Measurements from ENCODE around the gene MAP4K2. TPM values are rescaled to one million over a fixed set of nuclear protein-coding genes. Genes with fewer than 3 reads are reported as not detected.

Gene MAP4K2
- total RNA-seq, 1 experiment from 2014 or later, result 24.5 TPM

DNA sequence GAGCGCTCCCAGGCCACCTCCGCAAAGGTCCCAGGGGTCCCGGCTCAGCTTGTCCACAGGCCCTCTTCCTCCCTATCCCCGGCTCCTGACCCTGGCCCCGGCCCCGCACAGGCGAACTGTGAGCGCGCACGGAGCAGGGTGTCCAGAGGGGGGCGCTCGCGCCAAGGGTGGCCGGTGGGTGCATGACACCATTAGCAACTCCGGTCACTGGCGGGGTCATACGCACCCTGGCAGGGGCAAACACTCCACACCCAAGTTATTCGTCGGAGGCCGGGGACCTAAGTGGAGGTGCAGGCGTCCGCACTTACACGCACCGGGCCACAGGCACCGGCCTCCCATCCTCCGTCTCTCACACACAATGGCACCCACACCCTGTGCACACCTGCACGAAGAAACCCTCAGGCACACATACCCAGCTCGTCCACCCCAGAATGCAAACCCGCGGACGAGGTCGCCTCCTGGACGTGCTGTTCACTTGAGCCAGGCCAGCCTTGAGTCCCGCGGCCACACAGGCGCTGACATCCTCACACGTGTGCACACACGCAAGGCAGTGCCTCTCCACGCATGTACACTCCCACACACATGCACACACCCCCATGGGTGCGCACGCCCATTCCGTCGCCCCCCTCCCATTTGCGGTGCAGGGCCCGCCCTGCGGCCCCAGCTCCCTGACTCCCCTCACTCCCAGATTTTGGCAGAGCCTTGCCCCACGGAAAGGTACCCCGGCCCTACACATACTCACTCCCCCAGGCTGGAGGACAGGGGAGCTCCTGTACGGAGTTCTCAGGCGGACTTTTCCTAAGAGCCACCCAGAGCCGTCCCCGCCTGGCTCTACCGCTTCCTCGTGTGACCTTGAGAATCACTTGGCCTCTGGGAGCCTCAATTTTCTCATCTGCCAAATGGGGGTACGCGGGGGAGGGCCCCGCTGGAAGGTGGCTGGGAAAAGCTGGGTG lies 59.1 kb downstream of the MAP4K2 start, which contains the start of gene RASGRP2:
TSS of gene RASGRP2 (minus strand) at position 552 of the 953 bp plus-strand sequence. CDS start 1,276 bp downstream, outside the sequence.
- POLR2A ChIA-PET, result interaction anchor here (0.9 to 2.6 kb wide), 6 partner anchors 14 to 35 kb away, joined by 3 to 8 read pairs (median 6); partner anchors contain the start of genes PYGM and SF1
- H3K36me3 Mint-ChIP-seq, result 0 out of 2 replicates have a peak, but pooled peaks cover 3% of the 10 kb centered on the region
- CTCF ChIA-PET, result interaction anchor here (0.6 to 8.6 kb wide), 42 partner anchors 8 to 453 kb away, joined by 3 to 150 read pairs (median 6); partner anchors contain the start of genes BATF2, MAP4K2, NRXN2 and PYGM

DNA sequence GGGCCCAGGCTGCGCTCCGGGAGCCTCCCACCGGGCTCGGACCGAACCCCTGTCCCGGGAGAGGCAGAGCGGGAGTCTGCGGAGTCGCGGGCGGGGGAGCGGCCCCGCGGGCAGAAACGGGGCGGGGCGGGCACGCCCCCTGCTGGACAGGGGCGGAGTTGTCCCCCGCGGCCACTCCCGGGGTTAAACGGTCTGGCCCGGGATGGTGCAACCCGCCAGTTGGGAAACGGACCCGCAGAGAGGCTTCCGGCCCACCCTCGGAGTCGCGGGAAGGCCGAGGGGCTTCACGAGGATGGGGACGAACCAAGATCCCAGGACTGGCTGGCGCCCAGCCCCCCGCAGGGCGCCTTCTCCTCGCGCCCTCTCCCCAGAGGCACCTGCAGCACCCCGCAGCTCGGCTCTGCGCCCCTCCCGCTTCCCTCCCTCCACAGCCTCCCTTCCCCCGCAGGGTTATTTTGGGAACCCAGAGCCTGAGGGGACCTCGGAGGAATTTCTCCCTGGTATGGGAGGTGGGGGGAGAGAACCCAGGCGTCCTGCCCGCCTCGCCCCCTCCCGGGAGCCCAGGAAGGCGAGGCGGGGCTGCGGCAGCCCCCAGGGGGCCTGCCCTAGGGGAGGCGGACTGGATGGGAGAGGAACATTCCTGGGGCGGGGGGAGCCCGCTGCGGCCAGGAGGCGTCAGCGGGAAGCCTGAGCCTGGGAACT lies 60.0 kb downstream of the MAP4K2 start:
- ChIA-PET CTCF (interaction anchor here (0.6 to 8.6 kb wide), 37 partner anchors 10 to 454 kb away, joined by 3 to 150 read pairs (median 6); partner anchors contain the start of genes BATF2, MAP4K2, NRXN2 and PYGM), POLR2A (interaction anchor here (1.0 to 2.6 kb wide), 4 partner anchors 17 to 36 kb away, joined by 3 to 8 read pairs (median 6); partner anchors contain the start of genes PYGM and SF1)
- DNase-seq (ENCODE audit: low spot score), result peak; percentile 83
- peak overlapping the region; percentile 69; the same call in 1 of the 2 replicates for H3K4me3 Mint-ChIP-seq
- H3K36me3 Mint-ChIP-seq, result 0 out of 2 replicates have a peak, but pooled peaks cover 3% of the 10 kb centered on the region
- no peak overlapping the region for H3K27ac Mint-ChIP-seq
- H3K9me3 Mint-ChIP-seq, result no peaks in the 10 kb centered on the region
- peaks cover 37% of the 10 kb centered on the region for H3K27me3 Mint-ChIP-seq (ENCODE audit: low read depth)
- peaks cover 39% of the 10 kb centered on the region for H3K4me1 Mint-ChIP-seq
- ATAC-seq, result peak; percentile 12
- TF ChIP-seq, protein P1, sequence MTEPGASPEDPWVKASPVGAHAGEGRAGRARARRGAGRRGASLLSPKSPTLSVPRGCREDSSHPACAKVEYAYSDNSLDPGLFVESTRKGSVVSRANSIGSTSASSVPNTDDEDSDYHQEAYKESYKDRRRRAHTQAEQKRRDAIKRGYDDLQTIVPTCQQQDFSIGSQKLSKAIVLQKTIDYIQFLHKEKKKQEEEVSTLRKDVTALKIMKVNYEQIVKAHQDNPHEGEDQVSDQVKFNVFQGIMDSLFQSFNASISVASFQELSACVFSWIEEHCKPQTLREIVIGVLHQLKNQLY (CRISPR knock-in tag; IDR thresholded peaks at IDR 0.05), result no peak
- TF ChIP-seq FOXK1 (CRISPR knock-in tag; IDR thresholded peaks at IDR 0.05) (no peak), JUN (CRISPR knock-in tag; IDR thresholded peaks at IDR 0.05) (no peak), TCF7 (CRISPR knock-in tag; IDR thresholded peaks at IDR 0.05; ENCODE audit: low read depth) (no peak), GTF2I (CRISPR knock-in tag; conservative IDR thresholded peaks at IDR 0.05) (no peak), OVOL2 (CRISPR knock-in tag; IDR thresholded peaks at IDR 0.05; ENCODE audit: borderline replicate concordance) (no peak), ESRRA (CRISPR knock-in tag; IDR thresholded peaks at IDR 0.05; ENCODE audit: borderline replicate concordance) (no peak), ETV6 (CRISPR knock-in tag; IDR thresholded peaks at IDR 0.05) (peak; percentile 60; the same call in 1 of the 2 replicates), ZNF263 (CRISPR knock-in tag; IDR thresholded peaks at IDR 0.05; ENCODE audit: low read depth) (no peak)
- TF ChIP-seq, protein P2, sequence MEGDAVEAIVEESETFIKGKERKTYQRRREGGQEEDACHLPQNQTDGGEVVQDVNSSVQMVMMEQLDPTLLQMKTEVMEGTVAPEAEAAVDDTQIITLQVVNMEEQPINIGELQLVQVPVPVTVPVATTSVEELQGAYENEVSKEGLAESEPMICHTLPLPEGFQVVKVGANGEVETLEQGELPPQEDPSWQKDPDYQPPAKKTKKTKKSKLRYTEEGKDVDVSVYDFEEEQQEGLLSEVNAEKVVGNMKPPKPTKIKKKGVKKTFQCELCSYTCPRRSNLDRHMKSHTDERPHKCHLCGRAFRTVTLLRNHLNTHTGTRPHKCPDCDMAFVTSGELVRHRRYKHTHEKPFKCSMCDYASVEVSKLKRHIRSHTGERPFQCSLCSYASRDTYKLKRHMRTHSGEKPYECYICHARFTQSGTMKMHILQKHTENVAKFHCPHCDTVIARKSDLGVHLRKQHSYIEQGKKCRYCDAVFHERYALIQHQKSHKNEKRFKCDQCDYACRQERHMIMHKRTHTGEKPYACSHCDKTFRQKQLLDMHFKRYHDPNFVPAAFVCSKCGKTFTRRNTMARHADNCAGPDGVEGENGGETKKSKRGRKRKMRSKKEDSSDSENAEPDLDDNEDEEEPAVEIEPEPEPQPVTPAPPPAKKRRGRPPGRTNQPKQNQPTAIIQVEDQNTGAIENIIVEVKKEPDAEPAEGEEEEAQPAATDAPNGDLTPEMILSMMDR (IDR thresholded peaks at IDR 0.05), result peak; percentile 99
- TF ChIP-seq, protein P3, sequence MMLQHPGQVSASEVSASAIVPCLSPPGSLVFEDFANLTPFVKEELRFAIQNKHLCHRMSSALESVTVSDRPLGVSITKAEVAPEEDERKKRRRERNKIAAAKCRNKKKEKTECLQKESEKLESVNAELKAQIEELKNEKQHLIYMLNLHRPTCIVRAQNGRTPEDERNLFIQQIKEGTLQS (CRISPR knock-in tag; conservative IDR thresholded peaks at IDR 0.05), result no peak

More for the DNA sequence above, 59.1 kb downstream of the MAP4K2 start, which contains the start of gene RASGRP2:
- peaks cover 39% of the 10 kb centered on the region for H3K4me1 Mint-ChIP-seq
- peak; percentile 85 for DNase-seq (ENCODE audit: low spot score)
- peak within 1 kb of the TSS; percentile 6; the same call in 1 of the 2 replicates for H3K27ac Mint-ChIP-seq
- H3K9me3 Mint-ChIP-seq, result no peaks in the 10 kb centered on the region
- peak; percentile 19 for ATAC-seq
- H3K4me3 Mint-ChIP-seq, result peak within 1 kb of the TSS; percentile 69
- peaks cover 37% of the 10 kb centered on the region for H3K27me3 Mint-ChIP-seq (ENCODE audit: low read depth)
- TF ChIP-seq SP1 (CRISPR knock-in tag; conservative IDR thresholded peaks at IDR 0.05) (peak; percentile 26; the same call in 1 of the 2 replicates), ZNF671 (CRISPR knock-in tag; IDR thresholded peaks at IDR 0.05) (no peak), PRRX2 (CRISPR knock-in tag; IDR thresholded peaks at IDR 0.05) (no peak), NFE2L1 (CRISPR knock-in tag; IDR thresholded peaks at IDR 0.05) (no peak), ELF4 (CRISPR knock-in tag; IDR thresholded peaks at IDR 0.05; ENCODE audit: low read depth) (no peak), ESRRA (CRISPR knock-in tag; IDR thresholded peaks at IDR 0.05; ENCODE audit: borderline replicate concordance) (0 out of 2 replicates have a peak, but pooled peaks have one; percentile 58), RORB (CRISPR knock-in tag; IDR thresholded peaks at IDR 0.05) (no peak)
- TF ChIP-seq, protein P2 (IDR thresholded peaks at IDR 0.05), result peak; percentile 46; the same call in 1 of the 2 replicates
- TF ChIP-seq, protein P4, sequence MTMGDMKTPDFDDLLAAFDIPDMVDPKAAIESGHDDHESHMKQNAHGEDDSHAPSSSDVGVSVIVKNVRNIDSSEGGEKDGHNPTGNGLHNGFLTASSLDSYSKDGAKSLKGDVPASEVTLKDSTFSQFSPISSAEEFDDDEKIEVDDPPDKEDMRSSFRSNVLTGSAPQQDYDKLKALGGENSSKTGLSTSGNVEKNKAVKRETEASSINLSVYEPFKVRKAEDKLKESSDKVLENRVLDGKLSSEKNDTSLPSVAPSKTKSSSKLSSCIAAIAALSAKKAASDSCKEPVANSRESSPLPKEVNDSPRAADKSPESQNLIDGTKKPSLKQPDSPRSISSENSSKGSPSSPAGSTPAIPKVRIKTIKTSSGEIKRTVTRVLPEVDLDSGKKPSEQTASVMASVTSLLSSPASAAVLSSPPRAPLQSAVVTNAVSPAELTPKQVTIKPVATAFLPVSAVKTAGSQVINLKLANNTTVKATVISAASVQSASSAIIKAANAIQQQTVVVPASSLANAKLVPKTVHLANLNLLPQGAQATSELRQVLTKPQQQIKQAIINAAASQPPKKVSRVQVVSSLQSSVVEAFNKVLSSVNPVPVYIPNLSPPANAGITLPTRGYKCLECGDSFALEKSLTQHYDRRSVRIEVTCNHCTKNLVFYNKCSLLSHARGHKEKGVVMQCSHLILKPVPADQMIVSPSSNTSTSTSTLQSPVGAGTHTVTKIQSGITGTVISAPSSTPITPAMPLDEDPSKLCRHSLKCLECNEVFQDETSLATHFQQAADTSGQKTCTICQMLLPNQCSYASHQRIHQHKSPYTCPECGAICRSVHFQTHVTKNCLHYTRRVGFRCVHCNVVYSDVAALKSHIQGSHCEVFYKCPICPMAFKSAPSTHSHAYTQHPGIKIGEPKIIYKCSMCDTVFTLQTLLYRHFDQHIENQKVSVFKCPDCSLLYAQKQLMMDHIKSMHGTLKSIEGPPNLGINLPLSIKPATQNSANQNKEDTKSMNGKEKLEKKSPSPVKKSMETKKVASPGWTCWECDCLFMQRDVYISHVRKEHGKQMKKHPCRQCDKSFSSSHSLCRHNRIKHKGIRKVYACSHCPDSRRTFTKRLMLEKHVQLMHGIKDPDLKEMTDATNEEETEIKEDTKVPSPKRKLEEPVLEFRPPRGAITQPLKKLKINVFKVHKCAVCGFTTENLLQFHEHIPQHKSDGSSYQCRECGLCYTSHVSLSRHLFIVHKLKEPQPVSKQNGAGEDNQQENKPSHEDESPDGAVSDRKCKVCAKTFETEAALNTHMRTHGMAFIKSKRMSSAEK (CRISPR knock-in tag; IDR thresholded peaks at IDR 0.05; ENCODE audit: borderline replicate concordance), result no peak
- TF ChIP-seq, protein P5, sequence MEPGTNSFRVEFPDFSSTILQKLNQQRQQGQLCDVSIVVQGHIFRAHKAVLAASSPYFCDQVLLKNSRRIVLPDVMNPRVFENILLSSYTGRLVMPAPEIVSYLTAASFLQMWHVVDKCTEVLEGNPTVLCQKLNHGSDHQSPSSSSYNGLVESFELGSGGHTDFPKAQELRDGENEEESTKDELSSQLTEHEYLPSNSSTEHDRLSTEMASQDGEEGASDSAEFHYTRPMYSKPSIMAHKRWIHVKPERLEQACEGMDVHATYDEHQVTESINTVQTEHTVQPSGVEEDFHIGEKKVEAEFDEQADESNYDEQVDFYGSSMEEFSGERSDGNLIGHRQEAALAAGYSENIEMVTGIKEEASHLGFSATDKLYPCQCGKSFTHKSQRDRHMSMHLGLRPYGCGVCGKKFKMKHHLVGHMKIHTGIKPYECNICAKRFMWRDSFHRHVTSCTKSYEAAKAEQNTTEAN (CRISPR knock-in tag; IDR thresholded peaks at IDR 0.05), result 0 out of 2 replicates have a peak, but pooled peaks have one; percentile 20
